Trophoblast cell (in vitro differentiated cells and primary cell): ENCODE results near the gene CYS1. TPM values are rescaled to one million over a fixed set of nuclear protein-coding genes. Genes with fewer than 3 reads are reported as not detected.

Experiments
- DNase-seq, 2 donors: peaks; one replicate each; pipeline ENCODE4 v3.0.0-alpha.2; 2016
- H2AFZ ChIP-seq: 2 replicates; pipeline ENCODE4 v1.6.1; 2013; ENCODE audit warnings: low read length, moderate library complexity, mild to moderate bottlenecking; ENCODE audit not compliant: insufficient read depth, poor library complexity
- H2AK5ac ChIP-seq: 2 replicates; pipeline ENCODE4 v1.6.1; 2013; ENCODE audit warnings: mild to moderate bottlenecking, low read length
- H2BK120ac ChIP-seq: 2 replicates; pipeline ENCODE4 v1.6.1; 2013; ENCODE audit warnings: low read length, mild to moderate bottlenecking, moderate library complexity; ENCODE audit not compliant: insufficient read depth, poor library complexity
- H2BK12ac ChIP-seq: 2 replicates; pipeline ENCODE4 v1.6.1; 2013; ENCODE audit warnings: mild to moderate bottlenecking, low read length, moderate library complexity
- H2BK5ac ChIP-seq: 2 replicates; pipeline ENCODE4 v1.6.1; 2013; ENCODE audit warnings: low read length, low read depth, moderate library complexity, mild to moderate bottlenecking; ENCODE audit not compliant: poor library complexity
- H3K14ac ChIP-seq: 2 replicates; pipeline ENCODE4 v1.6.1; 2013; ENCODE audit warnings: mild to moderate bottlenecking, low read length
- H3K18ac ChIP-seq: 2 replicates; pipeline ENCODE4 v1.6.1; 2013; ENCODE audit warnings: mild to moderate bottlenecking, low read length
- H3K23ac ChIP-seq: 2 replicates; pipeline ENCODE4 v1.6.1; 2013; ENCODE audit warnings: low read length
- H3K27ac ChIP-seq: 2 replicates; pipeline ENCODE4 v1.5.1; 2013; ENCODE audit warnings: low read depth, mild to moderate bottlenecking, inconsistent platforms, low read length, moderate library complexity
- H3K27me3 ChIP-seq: 2 replicates; pipeline ENCODE4 v1.6.1; 2013; ENCODE audit warnings: inconsistent platforms, mild to moderate bottlenecking, low read length, moderate library complexity; ENCODE audit not compliant: insufficient read depth
- H3K36me3 ChIP-seq, 2 experiments: 1 replicate in 1 of 2; 2 replicates in 1 of 2; pipeline ENCODE4 v1.6.1; 2013; ENCODE audit warnings: low read length in 2 of 2, mild to moderate bottlenecking in 2 of 2, moderate library complexity in 1 of 2; ENCODE audit not compliant: insufficient read depth in 2 of 2, control insufficient read depth in 1 of 2
- H3K4ac ChIP-seq: 2 replicates; pipeline ENCODE4 v1.6.1; 2013; ENCODE audit warnings: low read depth, mild to moderate bottlenecking, low read length, moderate library complexity
- H3K4me1 ChIP-seq, 2 experiments: 1 replicate in 1 of 2; 2 replicates in 1 of 2; pipeline ENCODE4 v1.6.1; 2013; ENCODE audit warnings: low read length in 2 of 2, mild to moderate bottlenecking in 2 of 2, moderate library complexity in 1 of 2; ENCODE audit not compliant: insufficient read depth in 2 of 2, control insufficient read depth in 1 of 2
- H3K4me2 ChIP-seq: 2 replicates; pipeline ENCODE4 v1.6.1; 2013; ENCODE audit warnings: inconsistent platforms, mild to moderate bottlenecking, low read length, moderate library complexity
- H3K4me3 ChIP-seq: 2 replicates; pipeline ENCODE4 v1.5.1; 2013; ENCODE audit warnings: mild to moderate bottlenecking, low read depth, low read length, inconsistent platforms
- H3K79me1 ChIP-seq: one replicate; pipeline ENCODE4 v1.6.1; 2013; ENCODE audit warnings: low read length
- H3K79me2 ChIP-seq: 2 replicates; pipeline ENCODE4 v1.6.1; 2013; ENCODE audit warnings: low read length, mild to moderate bottlenecking; ENCODE audit not compliant: control insufficient read depth, insufficient read depth, poor library complexity
- H3K9ac ChIP-seq: 2 replicates; pipeline ENCODE4 v1.6.1; 2013; ENCODE audit warnings: mild to moderate bottlenecking, low read length
- H3K9me3 ChIP-seq: 2 replicates; pipeline ENCODE4 v1.6.1; 2013; ENCODE audit warnings: low read depth, mild to moderate bottlenecking, control low read depth, inconsistent platforms, low read length; ENCODE audit not compliant: insufficient read depth
- H4K12ac ChIP-seq: 2 replicates; pipeline ENCODE4 v1.6.1; 2013; ENCODE audit warnings: low read depth, mild to moderate bottlenecking, low read length, moderate library complexity
- H4K8ac ChIP-seq: 2 replicates; pipeline ENCODE4 v1.6.1; 2013; ENCODE audit warnings: low read depth, mild to moderate bottlenecking, low read length, moderate library complexity
- H4K91ac ChIP-seq: one replicate; pipeline ENCODE4 v1.6.1; 2013; ENCODE audit warnings: low read depth, mild to moderate bottlenecking, low read length, moderate library complexity
- WGBS: extraction: QIAGEN DNeasy Blood & Tissue Kit; methylation state at CpG from one replicate; pipeline ENCODE4 v1.1.7; 2013; ENCODE audit warnings: missing lambda C conversion rate; ENCODE audit not compliant: insufficient read length, insufficient coverage; ENCODE audit errors: extremely low coverage; 5-methylcytosine and 5-hydroxymethylcytosine counted together
- polyA plus RNA-seq: library from polyadenylated mRNA; stranded (reverse); fragments of 200-250 nt; gene quantifications from 2 replicates; pipeline ENCODE4 v1.2.3, GENCODE V29; 2013

CYS1 gene, protein sequence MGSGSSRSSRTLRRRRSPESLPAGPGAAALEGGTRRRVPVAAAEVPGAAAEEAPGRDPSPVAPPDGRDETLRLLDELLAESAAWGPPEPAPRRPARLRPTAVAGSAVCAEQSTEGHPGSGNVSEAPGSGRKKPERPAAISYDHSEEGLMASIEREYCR
- polyA plus RNA-seq: 0.53 and 0.71 TPM in 2 replicates

DNA sequence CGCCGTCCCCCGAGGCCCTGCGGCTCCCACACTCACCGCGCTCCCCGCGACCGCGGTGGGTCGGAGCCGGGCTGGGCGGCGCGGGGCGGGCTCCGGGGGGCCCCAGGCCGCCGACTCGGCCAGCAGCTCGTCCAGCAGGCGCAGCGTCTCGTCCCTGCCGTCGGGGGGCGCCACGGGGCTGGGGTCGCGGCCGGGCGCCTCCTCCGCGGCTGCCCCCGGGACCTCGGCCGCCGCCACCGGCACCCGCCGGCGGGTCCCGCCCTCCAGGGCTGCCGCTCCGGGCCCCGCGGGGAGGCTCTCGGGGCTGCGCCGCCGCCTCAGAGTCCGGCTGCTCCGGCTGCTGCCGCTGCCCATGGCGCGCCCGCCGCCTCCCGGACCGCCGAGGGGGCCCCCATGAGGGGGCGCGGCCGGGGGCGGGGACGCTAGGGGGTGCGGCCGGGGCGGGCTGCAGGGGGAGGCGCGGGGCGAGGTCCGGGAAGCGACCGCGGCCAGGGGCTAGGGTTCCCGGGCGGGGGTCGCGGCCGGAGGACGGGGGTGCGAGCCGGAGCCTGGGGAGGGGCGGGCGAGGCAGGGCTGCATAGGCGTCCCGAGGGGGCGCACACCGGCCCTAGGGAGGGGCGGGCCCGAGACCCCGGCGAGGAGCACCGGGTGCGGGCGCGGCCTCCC is at the start of gene CYS1:
Gene CYS1 (minus strand): TSS at position 542 of the 666 bp plus-strand sequence. CDS start 188 bp downstream, at position 354.
- Histone ChIP-seq H3K9ac (no peak within 1 kb of the TSS), H2AFZ (peak within 1 kb of the TSS; percentile 84), H3K23ac (no peak within 1 kb of the TSS), H4K8ac (peak within 1 kb of the TSS; percentile 23), H4K91ac (peak within 1 kb of the TSS; percentile 63), H3K4ac (no peak within 1 kb of the TSS), H3K4me2 (peak within 1 kb of the TSS; percentile 69), H3K79me2 (peaks cover 2% of the 10 kb centered on the region), H2BK120ac (no peak within 1 kb of the TSS), H3K36me3 (no peaks in the 10 kb centered on the region), H2AK5ac (no peak within 1 kb of the TSS), H4K12ac (no peak within 1 kb of the TSS), H3K4me3 (peak within 1 kb of the TSS; percentile 41), H3K18ac (no peak within 1 kb of the TSS), H3K27ac (no peak within 1 kb of the TSS), H3K27me3 (peaks cover 30% of the 10 kb centered on the region), H3K14ac (peak within 1 kb of the TSS; percentile 37), H3K79me1 (peaks cover 3% of the 10 kb centered on the region), H2BK12ac (peak within 1 kb of the TSS; percentile 24), H2BK5ac (no peak within 1 kb of the TSS), H3K9me3 (no peaks in the 10 kb centered on the region), H3K4me1 (peaks cover 8 to 13% of the 10 kb centered on the region in 2 experiments)
- whole genome bisulfite sequencing: no CpG with 5 or more reads among the region's 98 CpGs
- peak in 1 of 2 donors; percentile 15 for DNase-seq

DNA sequence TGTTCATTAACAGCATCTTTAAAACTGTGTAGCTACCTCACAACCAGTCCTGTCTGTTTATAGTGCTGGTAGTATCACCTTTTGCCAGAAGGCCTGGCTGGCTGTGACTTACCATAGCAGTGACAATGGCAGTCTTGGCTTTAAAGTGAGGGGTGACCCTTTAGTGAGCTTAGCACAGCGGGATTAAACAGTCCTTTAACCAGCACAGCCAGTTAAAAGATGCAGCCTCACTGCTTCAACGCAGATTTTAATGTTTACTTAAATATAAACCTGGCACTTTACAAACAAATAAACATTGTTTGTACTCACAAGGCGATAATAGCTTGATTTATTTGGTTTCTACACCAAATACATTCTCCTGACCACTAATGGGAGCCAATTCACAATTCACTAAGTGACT is 49.3 kb upstream of the CYS1 start:
- H3K36me3 ChIP-seq: peaks cover 18 to 47% of the 10 kb centered on the region in 2 experiments
- H3K4me2 ChIP-seq: no peak overlapping the region
- no peaks in the 10 kb centered on the region for H3K79me1 ChIP-seq
- no peak overlapping the region for H2BK12ac ChIP-seq
- H3K79me2 ChIP-seq: no peaks in the 10 kb centered on the region
- H2BK5ac ChIP-seq: no peak overlapping the region
- no peaks in the 10 kb centered on the region for H3K9me3 ChIP-seq
- H3K9ac ChIP-seq: no peak overlapping the region
- H3K23ac ChIP-seq: no peak overlapping the region
- WGBS: no CpG with 5 or more reads among the region's 3 CpGs
- DNase-seq: no peak
- no peak overlapping the region for H3K27ac ChIP-seq
- no peaks in the 10 kb centered on the region for H3K27me3 ChIP-seq
- no peak overlapping the region for H4K12ac ChIP-seq
- H2BK120ac ChIP-seq: no peak overlapping the region
- no peak overlapping the region for H4K91ac ChIP-seq
- H3K4ac ChIP-seq: no peak overlapping the region
- no peak overlapping the region for H3K4me3 ChIP-seq
- no peak overlapping the region for H2AK5ac ChIP-seq
- H3K4me1 ChIP-seq: peaks cover 0 to 1% of the 10 kb centered on the region in 2 experiments
- H3K18ac ChIP-seq: no peak overlapping the region
- no peak overlapping the region for H4K8ac ChIP-seq
- H3K14ac ChIP-seq: no peak overlapping the region
- no peak overlapping the region for H2AFZ ChIP-seq

DNA sequence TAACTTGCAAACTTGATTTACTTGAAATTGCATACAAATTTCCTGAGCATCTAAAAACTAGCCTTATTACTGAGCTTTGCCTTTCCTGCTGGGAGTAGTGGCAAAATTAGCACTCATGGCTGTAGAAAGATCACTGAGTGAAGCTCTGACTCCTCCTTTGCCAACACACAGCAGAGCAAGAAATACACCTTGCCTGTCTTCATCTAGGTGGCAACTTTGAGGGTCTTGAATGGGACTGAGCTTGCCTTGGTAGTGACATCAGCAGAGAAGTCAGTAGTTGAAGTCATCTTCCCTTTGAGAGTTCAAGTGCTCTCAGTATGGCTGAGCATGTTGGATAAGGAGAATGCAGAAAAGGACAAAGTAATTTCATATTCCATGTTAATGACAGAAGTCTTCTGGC is 48.2 kb upstream of the CYS1 start:
- no peak for DNase-seq
- no peak overlapping the region for H2BK12ac ChIP-seq

DNA sequence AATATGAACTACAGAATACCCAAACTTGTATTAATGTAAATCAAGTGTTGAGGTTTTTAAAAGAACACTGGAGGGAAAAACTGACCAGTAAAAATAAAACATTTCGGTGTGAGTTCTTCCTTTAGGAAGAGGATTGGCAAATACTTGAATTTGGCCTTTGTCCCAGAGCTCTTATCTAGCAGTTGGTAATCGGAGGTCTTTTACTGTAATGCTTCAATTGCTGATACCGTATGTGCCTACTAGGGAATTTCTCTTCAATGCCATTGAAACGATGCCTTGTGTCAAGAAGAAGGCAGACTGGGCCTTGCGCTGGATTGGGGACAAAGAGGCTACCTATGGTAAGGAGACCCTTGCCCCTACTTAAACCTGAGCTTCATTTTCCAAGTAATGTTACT is 46.4 kb upstream of the CYS1 start:
- no CpG with 5 or more reads among the region's 5 CpGs for WGBS
- Histone ChIP-seq H3K27me3 (no peaks in the 10 kb centered on the region), H3K4me3 (no peak overlapping the region)

More for the DNA sequence above, 48.2 kb upstream of the CYS1 start:
- H3K79me1 ChIP-seq: no peaks in the 10 kb centered on the region
- H4K12ac ChIP-seq: no peak overlapping the region
- H2BK5ac ChIP-seq: no peak overlapping the region
- H3K27me3 ChIP-seq: no peaks in the 10 kb centered on the region
- no peak overlapping the region for H2AFZ ChIP-seq
- no peak overlapping the region for H3K27ac ChIP-seq
- no peak overlapping the region for H2BK120ac ChIP-seq
- no peak overlapping the region for H3K14ac ChIP-seq
- H3K9ac ChIP-seq: no peak overlapping the region
- H3K4me3 ChIP-seq: no peak overlapping the region
- H3K4me2 ChIP-seq: no peak overlapping the region
- no peak overlapping the region for H4K8ac ChIP-seq
- no peak overlapping the region for H4K91ac ChIP-seq
- no peak overlapping the region for H3K4ac ChIP-seq
- peaks cover 0 to 5% of the 10 kb centered on the region in 2 experiments for H3K4me1 ChIP-seq
- peaks cover 18 to 47% of the 10 kb centered on the region in 2 experiments for H3K36me3 ChIP-seq
- peaks cover 4% of the 10 kb centered on the region for H3K79me2 ChIP-seq
- no peaks in the 10 kb centered on the region for H3K9me3 ChIP-seq
- no peak overlapping the region for H3K23ac ChIP-seq
- no peak overlapping the region for H3K18ac ChIP-seq
- H2AK5ac ChIP-seq: no peak overlapping the region

More for the DNA sequence above, 46.4 kb upstream of the CYS1 start:
- Histone ChIP-seq H2BK12ac (no peak overlapping the region), H3K14ac (no peak overlapping the region), H2AK5ac (no peak overlapping the region), H3K23ac (no peak overlapping the region), H4K8ac (no peak overlapping the region), H3K79me2 (peaks cover 12% of the 10 kb centered on the region), H3K36me3 (peaks cover 11 to 38% of the 10 kb centered on the region in 2 experiments), H3K9ac (no peak overlapping the region), H3K79me1 (peaks cover 7% of the 10 kb centered on the region), H3K18ac (no peak overlapping the region), H4K12ac (no peak overlapping the region), H3K4me1 (peaks cover 3 to 9% of the 10 kb centered on the region in 2 experiments), H3K9me3 (no peaks in the 10 kb centered on the region), H2BK120ac (no peak overlapping the region), H2BK5ac (no peak overlapping the region), H4K91ac (no peak overlapping the region), H3K27ac (no peak overlapping the region), H2AFZ (no peak overlapping the region), H3K4me2 (no peak overlapping the region), H3K4ac (no peak overlapping the region)
- no peak for DNase-seq
